ENCODE data around the gene SLC66A2.
"Not testable (repeated sequence)": the region's sequence is repeated elsewhere in the genome, so short reads cannot be mapped to it uniquely, and the experiment has no call there.

Gene SLC66A2

DNA sequence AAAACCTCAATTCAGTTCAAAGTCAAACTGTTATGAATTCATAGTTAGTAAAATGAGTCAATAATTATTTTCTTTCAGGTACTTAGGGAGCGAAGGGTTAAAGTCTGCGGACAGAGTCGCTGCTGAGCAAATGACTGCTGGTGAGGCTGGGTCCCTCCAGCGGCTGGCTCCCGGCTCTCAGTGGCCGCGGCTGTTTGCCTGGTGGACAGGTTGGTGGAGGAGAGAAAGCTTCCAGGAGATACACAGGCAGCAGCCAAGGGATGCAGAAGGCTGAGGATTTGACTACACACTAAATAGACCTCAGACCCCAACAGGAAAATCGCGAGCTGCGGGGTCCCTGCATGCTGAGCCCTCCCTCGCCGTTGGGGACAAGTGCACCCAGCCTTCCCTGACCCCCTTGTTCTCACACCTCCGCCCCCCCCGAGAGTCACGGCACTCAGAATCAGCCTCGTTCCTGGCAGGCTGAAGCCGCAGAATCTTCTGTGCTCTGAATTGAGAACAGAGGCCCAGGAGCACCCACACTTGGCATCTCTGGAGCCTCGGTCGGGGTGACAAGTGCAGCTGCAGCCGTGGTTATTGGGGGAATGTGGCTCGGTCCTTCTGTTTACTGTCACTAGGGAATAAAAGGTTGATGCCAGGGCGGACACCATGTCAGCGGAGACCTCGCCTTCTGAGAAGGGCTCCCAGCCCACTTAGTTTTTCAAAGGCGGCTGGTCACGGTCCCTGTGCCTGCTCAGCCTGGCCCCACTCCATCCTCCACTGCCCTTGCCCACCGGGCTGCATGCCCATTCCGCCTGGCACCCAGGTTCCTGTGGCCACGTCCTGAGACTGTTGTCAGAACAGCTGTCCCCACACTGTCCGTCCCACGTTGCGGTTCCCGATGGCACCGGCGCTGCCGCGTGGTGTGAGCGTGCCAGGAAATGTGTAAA, 74.0 kb downstream of the SLC66A2 start:
- DNase-seq = no peak

DNA sequence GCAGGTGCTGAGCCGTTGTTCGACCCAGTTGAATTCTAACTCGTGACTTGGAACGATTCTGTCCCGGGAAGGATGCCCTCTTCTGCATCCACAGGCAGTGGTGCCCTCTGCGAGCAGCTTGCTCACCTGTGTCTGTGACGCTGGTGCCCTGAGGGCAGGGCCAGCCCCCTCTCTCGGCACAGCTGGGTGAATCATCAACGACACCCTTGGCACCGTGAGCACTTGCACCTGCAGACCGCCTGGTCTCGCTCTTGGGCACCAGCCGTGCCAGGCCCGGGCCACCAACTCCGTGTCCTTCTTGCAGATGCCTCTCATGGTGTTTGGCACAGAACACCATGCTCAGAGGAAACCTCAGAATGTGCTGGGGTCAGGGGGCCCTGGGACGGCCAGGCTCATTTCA, 75.0 kb downstream of the SLC66A2 start:
- no peak for DNase-seq

DNA sequence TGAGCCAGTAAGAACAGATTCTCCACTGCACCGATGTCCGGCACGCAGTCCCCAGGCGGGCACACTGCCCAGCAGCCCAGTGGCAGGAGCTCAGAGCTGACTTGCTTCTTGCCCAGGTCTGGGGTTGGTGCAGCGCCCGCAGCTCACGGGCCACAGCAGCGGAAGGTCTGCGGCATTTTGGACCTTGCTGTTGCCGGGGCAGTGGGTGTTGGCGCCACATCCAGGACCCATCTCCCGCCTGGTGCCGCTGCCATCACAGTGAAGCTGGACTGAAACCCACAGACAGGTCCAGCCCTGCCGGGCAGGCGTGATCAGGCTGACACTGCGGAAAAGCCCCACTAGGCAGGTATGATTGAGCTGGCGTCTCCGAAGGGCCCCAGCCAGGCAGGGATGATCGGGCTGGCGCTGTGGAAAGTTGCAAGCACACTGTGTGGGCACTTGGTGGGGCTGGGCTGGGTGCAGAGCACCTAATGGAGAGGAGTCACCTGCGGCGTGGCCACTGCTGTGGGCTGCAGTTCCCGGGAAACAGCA, 75.5 kb downstream of the SLC66A2 start:
- DNase-seq = no peak

DNA sequence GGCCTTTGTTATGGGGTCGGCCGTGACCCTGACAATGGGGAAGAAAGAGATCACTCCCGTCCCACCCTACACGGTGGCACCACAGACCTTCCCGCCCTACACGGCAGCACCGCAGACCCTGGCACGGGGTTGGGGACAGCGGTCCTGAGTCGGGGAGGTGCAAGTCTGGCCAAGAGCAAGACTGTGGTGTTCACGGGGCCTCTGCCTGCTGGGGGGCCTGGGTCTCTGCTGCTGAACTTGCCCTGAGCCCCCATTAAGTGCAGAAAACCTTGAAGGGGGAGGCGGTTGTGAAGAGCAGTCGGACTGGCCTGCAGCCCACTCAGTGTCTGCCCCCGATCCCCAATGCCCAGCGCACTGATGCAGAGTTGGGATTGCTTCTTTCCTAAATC, 75.9 kb downstream of the SLC66A2 start:
- no peak for DNase-seq

DNA sequence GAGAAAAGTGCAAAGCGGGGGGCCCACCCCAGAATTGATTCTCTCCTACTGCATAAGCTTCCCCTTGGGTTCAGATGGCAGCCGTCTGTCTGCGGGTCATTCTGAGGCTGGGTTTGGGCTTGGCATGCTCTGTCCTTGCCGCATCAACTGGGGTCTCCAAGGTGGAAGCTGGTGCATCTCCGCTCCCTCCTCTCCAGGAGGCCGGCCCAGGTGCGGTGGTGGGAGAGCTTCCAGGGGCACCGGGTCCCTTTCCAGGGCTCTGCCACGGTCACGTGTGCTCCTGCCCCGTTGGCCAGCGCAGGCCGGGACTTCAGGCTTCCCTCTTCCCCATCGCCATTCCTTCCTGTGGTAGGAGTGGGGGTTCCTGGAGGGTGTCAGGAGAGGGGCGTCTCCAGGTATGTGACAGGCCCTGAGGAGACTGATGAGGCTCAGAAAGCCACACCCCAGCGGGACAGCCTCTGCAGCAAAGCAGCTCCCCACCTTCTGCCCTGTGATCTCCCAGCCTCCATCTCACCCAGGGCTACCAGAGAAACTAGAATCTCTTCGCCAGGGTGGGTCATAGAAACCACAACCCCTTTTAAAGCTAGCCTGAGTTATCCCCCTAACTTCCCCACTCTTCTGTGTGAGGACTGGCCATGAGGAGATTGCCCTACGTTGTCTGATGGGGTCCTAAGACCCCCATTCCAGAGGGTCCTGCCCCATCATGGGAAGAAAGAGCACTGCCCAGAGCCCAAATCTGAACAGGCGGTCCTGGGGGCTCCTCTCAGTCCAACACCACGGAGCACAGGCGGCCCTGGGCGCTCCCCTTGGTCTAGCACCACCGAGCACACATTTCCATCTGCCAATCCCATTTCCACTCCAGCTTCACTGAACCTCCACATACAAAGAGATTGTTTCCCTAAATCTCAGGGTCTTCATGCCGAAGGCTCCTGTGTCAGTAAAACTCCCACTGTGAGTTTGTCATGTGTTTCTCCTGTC, 76.6 kb downstream of the SLC66A2 start:
- DNase-seq = no peak

DNA sequence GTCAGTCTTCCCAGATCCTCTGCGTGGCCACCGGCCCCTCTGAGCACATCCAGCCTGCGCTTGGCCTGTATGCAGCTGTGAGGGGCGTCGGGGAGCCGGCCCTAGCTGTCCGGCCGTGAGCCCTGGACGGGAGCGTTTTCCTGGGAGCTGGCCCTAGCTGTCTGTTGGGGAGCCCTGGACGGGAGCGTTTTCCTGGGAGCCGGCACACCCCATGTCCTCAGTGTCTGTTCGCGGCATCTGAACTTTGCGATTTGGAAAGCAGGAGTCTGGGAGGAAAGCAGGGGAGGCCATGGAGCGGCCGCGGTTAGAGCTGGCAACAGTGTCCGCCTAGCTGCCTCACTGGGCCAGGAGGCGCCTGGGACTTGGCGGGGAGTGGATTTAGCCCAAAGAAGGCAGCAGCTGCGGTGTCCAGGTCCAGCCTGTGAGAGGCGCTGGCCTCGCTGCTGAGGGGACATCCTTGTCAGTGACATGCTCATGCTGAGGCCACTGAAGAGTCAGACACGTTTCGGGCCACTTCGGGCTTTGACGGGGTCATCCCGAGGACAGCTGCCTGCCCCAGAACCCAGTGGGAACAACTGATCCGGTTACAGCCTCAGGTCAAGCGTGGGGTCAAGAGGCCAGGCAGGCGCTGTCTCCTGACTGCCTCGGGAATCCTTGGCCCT, 77.9 kb downstream of the SLC66A2 start:
- DNase-seq = no peak

DNA sequence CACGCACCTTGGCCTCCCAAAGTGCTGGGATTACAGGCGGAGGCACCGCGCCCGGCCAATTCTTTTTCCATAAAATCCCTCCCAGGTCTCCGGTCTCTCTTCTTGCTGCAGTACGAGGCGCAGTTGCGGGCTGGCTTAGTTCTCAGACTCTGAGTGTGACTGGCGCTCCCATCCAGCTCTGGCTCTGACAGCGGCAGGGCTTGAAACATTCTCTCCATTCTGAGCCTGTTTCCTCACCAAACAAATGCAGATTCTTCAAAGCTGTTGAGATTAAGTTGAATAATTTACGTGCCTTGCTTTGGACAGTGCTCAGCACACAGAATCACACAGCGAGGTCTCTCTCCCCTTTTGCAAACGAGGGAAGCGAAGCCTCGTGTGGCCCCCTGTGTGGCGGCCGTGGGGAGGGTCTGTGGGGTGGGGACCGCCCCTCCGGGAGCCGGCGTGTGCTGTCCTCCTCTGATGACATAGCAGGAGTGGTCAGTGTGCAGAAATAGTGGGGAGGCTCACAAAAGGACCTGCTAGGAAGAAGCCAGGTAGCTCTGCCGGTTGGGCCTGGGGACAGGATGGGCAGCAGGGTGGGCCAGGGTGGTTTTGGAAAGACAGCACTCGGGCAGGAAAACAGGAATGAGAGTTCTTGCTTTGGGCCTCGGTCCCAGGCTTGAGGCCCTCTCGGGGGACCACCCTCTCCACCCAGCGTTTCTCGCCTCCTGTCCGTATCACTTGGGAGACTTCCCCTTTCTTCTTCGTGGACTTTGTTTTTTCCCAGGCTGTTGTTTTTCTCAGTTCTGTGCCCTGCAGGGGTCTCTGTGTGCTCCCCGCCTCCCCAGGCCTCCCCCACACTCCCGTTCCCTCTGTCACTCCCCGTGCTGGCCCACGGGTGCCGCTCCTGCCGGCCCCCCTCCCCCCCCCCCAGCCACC, 78.7 kb downstream of the SLC66A2 start:
- no peak for DNase-seq

DNA sequence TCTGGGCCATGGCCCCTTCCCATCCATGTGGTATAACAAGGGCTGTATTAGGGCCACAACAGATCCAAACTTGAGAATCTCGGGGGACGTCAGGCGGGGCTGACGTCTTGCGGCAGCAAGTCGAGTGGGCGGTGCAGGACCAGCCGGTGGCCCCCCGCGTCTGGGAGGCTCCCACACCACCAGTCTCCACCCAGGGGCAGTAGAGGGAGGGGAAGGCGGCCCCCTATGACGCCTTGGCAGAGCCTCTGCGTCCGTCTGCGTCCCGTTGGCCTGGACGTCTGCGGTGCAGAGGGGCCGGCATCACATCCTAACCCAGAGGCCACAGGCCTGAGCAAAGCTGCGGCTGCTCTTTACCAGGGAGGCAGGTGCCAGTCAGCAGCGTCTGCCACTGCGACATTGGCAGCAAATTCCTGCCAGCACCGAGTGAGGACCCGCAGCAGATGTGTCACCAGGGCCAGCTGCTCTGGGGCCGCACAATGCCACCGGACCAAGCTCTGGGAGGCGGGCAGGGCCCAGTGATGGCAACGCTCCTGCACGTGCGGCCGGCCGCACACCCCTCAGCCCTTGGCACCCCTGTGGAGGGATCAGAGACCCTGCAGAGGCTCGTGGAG, 79.9 kb downstream of the SLC66A2 start:
- DNase-seq = no peak

DNA sequence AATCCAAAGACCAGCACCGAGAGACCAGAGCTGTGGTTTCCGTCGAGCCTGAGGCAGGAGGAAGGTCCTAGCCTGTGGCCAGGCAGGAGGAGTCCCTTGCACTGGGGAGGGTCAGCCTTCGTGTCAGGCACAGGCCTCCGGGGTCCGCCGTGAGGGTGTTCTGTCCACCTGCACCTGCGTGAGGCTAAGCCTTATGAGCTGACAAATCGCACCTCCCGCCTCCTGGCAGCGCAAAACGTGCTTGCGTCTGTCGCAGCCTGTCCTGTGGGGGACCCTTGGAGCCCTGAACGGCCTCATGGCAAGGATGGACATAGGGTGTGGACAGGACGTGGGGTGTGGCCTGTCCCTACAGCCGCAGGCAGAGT, 80.4 kb downstream of the SLC66A2 start:
- no peak for DNase-seq

DNA sequence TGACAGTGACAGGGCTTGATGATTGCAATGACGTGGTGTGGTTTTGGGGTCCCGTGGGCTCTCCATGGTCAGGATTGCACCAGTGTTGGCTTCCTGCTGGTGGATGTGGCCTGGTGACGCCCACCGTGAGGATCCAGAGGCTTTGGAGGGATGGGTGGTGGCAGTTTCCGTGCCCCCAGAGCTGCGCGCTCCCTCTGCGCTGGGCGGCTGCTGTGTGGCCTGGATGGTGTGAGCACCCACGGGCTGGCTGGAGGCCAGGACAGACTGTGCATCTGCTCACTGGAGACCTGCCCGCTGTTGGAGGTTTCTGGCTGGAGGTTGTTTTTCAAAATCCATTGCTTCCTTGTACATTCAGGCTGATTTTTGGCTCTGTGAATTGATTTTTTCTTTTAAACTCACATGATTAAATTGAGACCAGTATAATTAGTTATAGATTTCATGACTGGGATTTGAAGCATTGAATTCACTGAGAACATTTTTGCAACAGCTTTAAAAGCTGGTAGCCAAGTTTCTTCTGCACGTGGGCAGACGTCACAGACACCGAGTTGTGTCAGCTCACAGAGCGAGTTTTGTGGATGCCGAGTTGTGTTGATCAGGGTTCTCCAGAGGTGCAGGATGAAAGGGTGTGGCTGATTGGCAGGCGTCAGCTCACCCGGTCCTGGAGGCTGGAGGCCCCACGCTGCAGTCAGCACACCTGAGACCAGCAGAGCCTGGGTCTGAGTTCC, 81.0 kb downstream of the SLC66A2 start:
- DNase-seq = no peak

DNA sequence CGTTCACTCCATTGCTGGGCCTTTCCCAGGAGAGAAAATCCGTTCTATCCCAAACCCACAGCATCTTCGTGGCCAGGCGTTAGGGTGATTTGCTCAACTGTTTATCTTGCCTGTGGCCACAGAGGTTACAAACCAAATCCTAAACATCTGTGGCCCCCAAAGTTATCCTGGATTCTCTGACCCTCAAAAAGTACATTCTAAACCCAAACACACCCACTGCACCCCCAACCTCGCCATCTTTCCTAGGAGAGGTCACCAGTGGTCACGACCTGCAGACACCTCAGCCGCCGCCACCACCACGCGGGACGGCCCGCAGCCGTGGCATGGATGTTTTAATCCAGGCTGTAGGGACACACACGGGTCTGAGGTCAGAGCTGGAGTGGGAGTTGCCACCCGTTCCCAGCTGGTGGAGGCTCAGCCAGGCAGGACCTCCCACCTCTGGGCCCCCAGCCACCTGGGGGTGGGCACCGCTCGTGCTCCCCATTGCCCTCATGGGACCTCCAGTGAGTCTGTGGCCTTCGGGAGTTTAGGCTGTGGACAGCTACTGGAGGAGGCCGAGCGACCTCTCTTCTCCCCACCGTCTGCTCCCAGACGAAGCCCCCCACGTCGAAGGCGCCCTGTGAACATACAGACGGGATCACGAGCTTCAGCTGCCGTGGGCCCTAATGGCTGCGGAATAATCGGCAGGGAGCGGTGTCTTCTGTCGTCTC, 81.7 kb downstream of the SLC66A2 start:
- DNase-seq = no peak

DNA sequence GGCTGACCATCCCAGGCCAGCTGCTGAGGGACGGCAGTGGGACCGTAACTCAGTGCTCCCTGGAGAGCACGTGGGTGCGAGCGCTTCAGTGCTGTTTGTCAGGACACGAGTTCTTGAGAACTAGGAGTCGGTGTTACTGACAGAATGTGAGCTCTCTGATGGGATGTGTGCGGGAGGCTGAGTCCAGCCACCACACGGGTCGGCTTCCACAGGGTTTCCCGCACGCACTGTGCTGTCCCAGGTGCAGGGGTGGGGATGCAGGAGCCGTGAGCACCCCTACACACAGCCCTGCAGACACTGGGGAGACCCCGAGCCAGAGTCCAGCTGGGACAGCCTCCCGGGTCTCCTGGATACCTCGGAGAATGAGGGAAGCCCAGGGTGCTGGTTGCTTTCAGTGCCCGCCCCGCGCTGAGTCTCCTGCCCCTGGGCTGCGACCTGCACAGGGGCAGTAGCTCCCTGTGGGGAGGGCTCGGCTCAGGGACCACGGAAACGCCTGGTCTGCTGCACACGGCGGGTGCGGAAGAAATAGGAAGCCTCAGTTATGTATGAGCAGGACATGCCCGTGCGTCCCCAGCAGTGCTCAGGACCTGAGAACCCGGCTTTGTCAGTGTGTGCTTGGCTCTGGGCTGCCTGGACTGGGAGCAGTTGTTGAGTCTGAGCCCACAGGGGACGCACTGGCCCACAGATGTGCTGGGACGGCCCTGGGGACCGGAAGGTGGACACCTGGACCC, 82.5 kb downstream of the SLC66A2 start:
- no peak for DNase-seq

DNA sequence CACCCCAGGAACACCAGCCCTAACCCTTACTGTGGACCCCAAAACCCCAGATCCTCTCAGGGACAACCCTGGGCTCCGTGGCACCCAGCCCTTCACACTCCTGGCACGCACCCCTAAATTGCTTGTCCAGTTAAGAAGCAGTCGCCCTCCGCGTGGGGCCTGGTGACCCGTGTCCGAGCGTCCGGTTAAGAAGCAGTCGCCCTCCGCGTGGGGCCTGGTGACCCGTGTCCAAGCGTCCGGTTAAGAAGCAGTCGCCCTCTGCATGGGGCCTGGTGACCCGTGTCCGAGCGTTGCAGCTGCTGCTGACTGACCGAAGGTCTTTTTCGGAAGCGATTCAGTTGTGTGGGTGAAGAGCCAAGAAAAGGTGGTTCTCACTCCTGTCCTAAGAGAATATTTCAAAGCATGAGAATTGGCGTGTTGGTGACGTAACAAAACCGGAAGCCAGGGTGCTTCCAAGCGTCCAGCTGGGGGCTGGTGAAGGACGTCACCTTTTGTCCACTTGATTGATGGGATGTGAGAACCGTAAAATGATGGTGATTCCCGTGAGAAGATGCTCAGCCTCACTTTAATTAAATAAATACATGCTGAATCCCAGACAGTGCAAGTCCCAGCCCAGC, 83.2 kb downstream of the SLC66A2 start:
- no peak for DNase-seq

DNA sequence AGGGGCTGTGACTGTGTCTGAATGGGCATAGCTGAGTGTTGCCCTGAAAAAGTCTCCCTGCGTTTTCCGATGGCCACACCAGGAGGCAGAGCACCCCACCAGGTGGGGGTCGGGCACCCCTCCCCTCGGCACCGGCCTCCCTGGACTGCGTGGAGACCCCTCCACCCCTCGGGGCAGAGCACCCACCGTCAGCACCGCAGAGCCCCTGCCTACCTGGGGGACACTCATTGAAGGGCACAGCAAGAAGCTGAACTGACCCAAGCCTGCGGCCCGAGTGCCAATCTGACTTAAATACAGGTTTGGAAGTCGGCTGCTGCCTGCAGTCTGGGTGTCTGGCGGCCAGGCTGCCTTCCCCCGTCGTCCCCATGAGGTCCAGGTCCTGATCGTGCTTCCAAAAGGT, 83.8 kb downstream of the SLC66A2 start:
- DNase-seq = no peak

DNA sequence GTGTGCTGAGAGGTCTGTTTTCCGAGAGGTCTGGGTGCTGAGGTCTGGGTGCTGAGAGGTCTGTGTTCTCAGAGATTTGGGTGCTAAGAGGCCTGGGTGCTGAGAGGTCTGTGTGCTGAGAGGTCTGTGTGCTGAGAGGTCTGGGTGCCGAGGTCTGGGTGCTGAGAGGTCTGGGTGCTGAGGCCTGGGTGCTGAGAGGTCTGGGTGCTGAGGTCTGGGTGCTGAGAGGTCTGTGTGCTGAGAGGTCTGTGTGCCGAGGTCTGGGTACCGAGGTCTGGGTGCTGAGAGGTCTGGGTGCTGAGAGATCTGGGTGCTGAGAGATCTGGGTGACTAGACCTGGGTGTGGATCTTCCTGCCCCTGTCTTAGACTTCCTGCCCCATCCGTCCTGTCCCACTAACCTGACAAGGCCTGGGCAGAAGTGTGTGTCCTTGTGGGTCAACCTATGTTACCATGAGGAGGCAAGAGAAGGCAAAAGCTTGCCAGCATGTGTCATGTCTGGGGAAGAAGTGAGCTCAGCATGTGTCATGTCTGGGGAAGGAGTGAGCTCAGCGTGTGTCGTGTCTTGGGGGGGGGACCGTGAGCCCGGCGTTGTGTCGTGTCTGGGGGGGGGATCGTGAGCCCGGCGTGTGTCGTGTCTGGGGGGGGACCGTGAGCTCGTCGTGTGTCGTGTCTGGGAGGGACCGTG, 84.4 kb downstream of the SLC66A2 start:
- DNase-seq = no peak

DNA sequence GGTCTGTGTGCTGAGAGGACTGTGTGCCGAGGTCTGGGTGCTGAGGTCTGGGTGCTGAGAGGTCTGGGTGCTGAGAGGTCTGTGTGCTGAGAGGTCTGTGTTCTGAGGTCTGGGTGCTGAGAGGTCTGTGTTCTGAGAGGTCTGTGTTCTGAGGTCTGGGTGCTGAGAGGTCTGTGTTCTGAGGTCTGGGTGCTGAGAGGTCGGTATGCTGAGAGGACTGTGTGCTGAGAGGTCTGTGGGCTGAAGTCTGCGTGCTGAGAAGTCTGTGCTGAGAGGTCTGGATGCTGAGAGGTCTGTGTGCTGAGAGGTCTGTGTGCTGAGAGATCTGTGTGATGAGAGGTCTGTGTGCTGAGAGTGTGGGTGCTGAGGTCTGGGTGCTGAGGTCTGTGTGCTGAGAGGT, 85.5 kb downstream of the SLC66A2 start:
- DNase-seq = not testable (repeated sequence)

DNA sequence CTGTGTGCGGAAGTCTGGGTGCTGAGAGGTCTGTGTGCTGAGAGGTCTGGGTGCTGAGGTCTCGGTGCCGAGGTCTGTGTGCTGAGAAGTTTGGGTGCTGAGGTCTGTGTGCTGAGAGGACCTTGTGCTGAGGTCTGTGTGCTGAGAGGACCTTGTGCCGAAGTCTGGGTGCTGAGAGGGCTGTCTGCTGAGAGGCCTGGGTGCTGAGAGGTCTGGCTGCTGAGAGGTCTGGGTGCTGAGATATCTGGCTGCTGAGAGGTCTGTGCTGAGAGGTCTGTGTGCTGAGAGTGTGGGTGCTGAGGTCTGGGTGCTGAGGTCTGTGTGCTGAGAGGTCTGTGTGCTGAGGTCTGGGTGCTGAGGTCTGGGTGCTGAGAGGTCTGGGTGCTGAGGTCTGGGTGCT, 86.5 kb downstream of the SLC66A2 start:
- not testable (repeated sequence) for DNase-seq
